GM19468 (cell line): ENCODE measurements around the gene BBOX1.
"Not testable (repeated sequence)": the region's sequence is repeated elsewhere in the genome, so short reads cannot be mapped to it uniquely, and the experiment has no call there.

Source experiments
- ATAC-seq: cut with Tn5 transposase; IDR thresholded peaks from one replicate; pipeline ENCODE4 v1.9.1; 2021; ENCODE audit warnings: mild to moderate bottlenecking, moderate library complexity, moderate number of reproducible peaks; ENCODE audit not compliant: unreplicated experiment; ENCODE audit errors: extremely low read depth

Gene BBOX1

GRCh38 chr11:27040302-27041115 lies at the start of gene BBOX1:
BBOX1 (plus strand) TSS chr11:27040815; CDS start chr11:27055431, 14,616 bp downstream.
- ATAC-seq, result no peak

- no peak for ATAC-seq
Measured at GRCh38 chr11:26992031-26992541, 48.5 kb upstream of the BBOX1 start.

GRCh38 chr11:26993965-26994457 lies 46.6 kb upstream of the BBOX1 start, which contains the start of gene FIBIN:
FIBIN (plus strand) TSS chr11:26994112; CDS start chr11:26994527, 415 bp downstream.
- ATAC-seq, result no peak

GRCh38 chr11:26994631-26995095 lies 46.0 kb upstream of the BBOX1 start:
- no peak for ATAC-seq

- ATAC-seq, result no peak
Measured at GRCh38 chr11:26995701-26996460, 44.7 kb upstream of the BBOX1 start.

- ATAC-seq, result no peak
Measured at GRCh38 chr11:26997378-26997777, 43.2 kb upstream of the BBOX1 start.

GRCh38 chr11:27001136-27001730 lies 39.4 kb upstream of the BBOX1 start:
- ATAC-seq, result not testable (repeated sequence)

GRCh38 chr11:27002431-27002830 lies 38.2 kb upstream of the BBOX1 start:
- no peak for ATAC-seq

- no peak for ATAC-seq
Measured at GRCh38 chr11:27002838-27003237, 37.8 kb upstream of the BBOX1 start.

GRCh38 chr11:27004103-27004502 lies 36.5 kb upstream of the BBOX1 start:
- ATAC-seq, result no peak

- ATAC-seq, result no peak
Measured at GRCh38 chr11:27008811-27009535, 31.6 kb upstream of the BBOX1 start.

GRCh38 chr11:27011560-27012233 lies 28.9 kb upstream of the BBOX1 start:
- ATAC-seq, result no peak

- no peak for ATAC-seq
Measured at GRCh38 chr11:27012234-27012921, 28.2 kb upstream of the BBOX1 start.

- ATAC-seq, result no peak
Measured at GRCh38 chr11:27013781-27014361, 26.7 kb upstream of the BBOX1 start.

GRCh38 chr11:27018902-27019529 lies 21.6 kb upstream of the BBOX1 start:
- no peak for ATAC-seq

GRCh38 chr11:27020751-27021150 lies 19.9 kb upstream of the BBOX1 start:
- no peak for ATAC-seq

- ATAC-seq, result no peak
Measured at GRCh38 chr11:27022659-27023251, 17.9 kb upstream of the BBOX1 start.
